WTC11 (cell line): Measurements from ENCODE around the gene UCHL5. TPM values are rescaled to one million over a fixed set of nuclear protein-coding genes. Genes with fewer than 3 reads are reported as not detected.

Source experiments
- ATF1 ChIP-seq: sonication (generic); formaldehyde crosslinking; IDR thresholded peaks from 2 replicates; pipeline ENCODE4 v1.8.1; 2023; ENCODE audit warnings: mild to moderate bottlenecking, moderate library complexity, missing genetic modification reagents
- FOXK1 ChIP-seq: sonication (generic); formaldehyde crosslinking; IDR thresholded peaks from 2 replicates; pipeline ENCODE4 v1.8.0; 2022; ENCODE audit warnings: mild to moderate bottlenecking, moderate library complexity, missing genetic modification reagents
- NFYB ChIP-seq: sonication (generic); formaldehyde crosslinking; conservative IDR thresholded peaks from 2 replicates; pipeline ENCODE4 v1.8.0; 2022; ENCODE audit warnings: low read depth, missing genetic modification reagents
- SMAD3 ChIP-seq: sonication (generic); formaldehyde crosslinking; IDR thresholded peaks from 2 replicates; pipeline ENCODE4 v1.8.0; 2022; ENCODE audit warnings: missing genetic modification reagents, mild to moderate bottlenecking, borderline replicate concordance
- TCF7 ChIP-seq: sonication (generic); formaldehyde crosslinking; IDR thresholded peaks from 2 replicates; pipeline ENCODE4 v1.8.0; 2022; ENCODE audit warnings: mild to moderate bottlenecking, low read depth, missing genetic modification reagents, moderate library complexity
- TP53 ChIP-seq: sonication (generic); formaldehyde crosslinking; IDR thresholded peaks from 2 replicates; pipeline ENCODE4 v1.8.1; 2023; ENCODE audit warnings: mild to moderate bottlenecking, missing genetic modification reagents
- ZNF121 ChIP-seq: sonication (generic); formaldehyde crosslinking; IDR thresholded peaks from 2 replicates; pipeline ENCODE4 v1.8.0; 2023; ENCODE audit warnings: missing genetic modification reagents
- ZNF219 ChIP-seq: sonication (generic); formaldehyde crosslinking; IDR thresholded peaks from 2 replicates; pipeline ENCODE4 v1.8.0; 2023; ENCODE audit warnings: missing genetic modification reagents, mild to moderate bottlenecking, borderline replicate concordance
- ZNF671 ChIP-seq: fragments of 250-450 bp; sonication (Bioruptor Pico); IDR thresholded peaks from 2 replicates; pipeline ENCODE4 v1.8.0; 2021; ENCODE audit warnings: mild to moderate bottlenecking
- total RNA-seq: library from RNA; stranded (reverse); gene quantifications from 3 replicates; pipeline ENCODE4 v1.2.3, GENCODE V29; 2021
- TF ChIP-seq, protein P1 (sequence below): sonication (generic); formaldehyde crosslinking; IDR thresholded peaks from 2 replicates; pipeline ENCODE4 v1.8.1; 2023; ENCODE audit warnings: mild to moderate bottlenecking, moderate library complexity, missing genetic modification reagents
- TF ChIP-seq, protein P2 (sequence below): fragments of 250-450 bp; sonication (Bioruptor Pico); IDR thresholded peaks from 2 replicates; pipeline ENCODE4 v1.9.0; 2021; ENCODE audit warnings: mild to moderate bottlenecking
- TF ChIP-seq, protein P3 (sequence below): fragments of 250-450 bp; sonication (Bioruptor Pico); IDR thresholded peaks from 2 replicates; pipeline ENCODE4 v1.8.0; 2021; ENCODE audit warnings: mild to moderate bottlenecking
- TF ChIP-seq, protein P4 (sequence below): sonication (generic); formaldehyde crosslinking; IDR thresholded peaks from 2 replicates; pipeline ENCODE4 v1.8.1; 2022; ENCODE audit warnings: mild to moderate bottlenecking, moderate library complexity, missing genetic modification reagents
- TF ChIP-seq, protein P5 (sequence below): fragments of 250-450 bp; sonication (Bioruptor Pico); IDR thresholded peaks from 2 replicates; pipeline ENCODE4 v1.9.0; 2021; ENCODE audit warnings: mild to moderate bottlenecking, borderline replicate concordance
- TF ChIP-seq, protein P6 (sequence below): sonication (generic); formaldehyde crosslinking; IDR thresholded peaks from 2 replicates; pipeline ENCODE4 v1.8.0; 2022; ENCODE audit warnings: missing genetic modification reagents
- TF ChIP-seq, protein P7 (sequence below): sonication (generic); formaldehyde crosslinking; IDR thresholded peaks from 2 replicates; pipeline ENCODE4 v1.8.1; 2022; ENCODE audit warnings: mild to moderate bottlenecking, missing genetic modification reagents, moderate library complexity, borderline replicate concordance
- TF ChIP-seq, protein P8 (sequence below): fragments of 250-450 bp; sonication (Bioruptor Pico); IDR thresholded peaks from 2 replicates; pipeline ENCODE4 v1.9.0; 2021; ENCODE audit warnings: mild to moderate bottlenecking
- TF ChIP-seq, protein P9 (sequence below): sonication (generic); formaldehyde crosslinking; IDR thresholded peaks from 2 replicates; pipeline ENCODE4 v1.8.0; 2022; ENCODE audit warnings: mild to moderate bottlenecking, missing genetic modification reagents

The UCHL5 gene
- total RNA-seq, 1 experiment from 2014 or later, result 41.5 TPM

DNA sequence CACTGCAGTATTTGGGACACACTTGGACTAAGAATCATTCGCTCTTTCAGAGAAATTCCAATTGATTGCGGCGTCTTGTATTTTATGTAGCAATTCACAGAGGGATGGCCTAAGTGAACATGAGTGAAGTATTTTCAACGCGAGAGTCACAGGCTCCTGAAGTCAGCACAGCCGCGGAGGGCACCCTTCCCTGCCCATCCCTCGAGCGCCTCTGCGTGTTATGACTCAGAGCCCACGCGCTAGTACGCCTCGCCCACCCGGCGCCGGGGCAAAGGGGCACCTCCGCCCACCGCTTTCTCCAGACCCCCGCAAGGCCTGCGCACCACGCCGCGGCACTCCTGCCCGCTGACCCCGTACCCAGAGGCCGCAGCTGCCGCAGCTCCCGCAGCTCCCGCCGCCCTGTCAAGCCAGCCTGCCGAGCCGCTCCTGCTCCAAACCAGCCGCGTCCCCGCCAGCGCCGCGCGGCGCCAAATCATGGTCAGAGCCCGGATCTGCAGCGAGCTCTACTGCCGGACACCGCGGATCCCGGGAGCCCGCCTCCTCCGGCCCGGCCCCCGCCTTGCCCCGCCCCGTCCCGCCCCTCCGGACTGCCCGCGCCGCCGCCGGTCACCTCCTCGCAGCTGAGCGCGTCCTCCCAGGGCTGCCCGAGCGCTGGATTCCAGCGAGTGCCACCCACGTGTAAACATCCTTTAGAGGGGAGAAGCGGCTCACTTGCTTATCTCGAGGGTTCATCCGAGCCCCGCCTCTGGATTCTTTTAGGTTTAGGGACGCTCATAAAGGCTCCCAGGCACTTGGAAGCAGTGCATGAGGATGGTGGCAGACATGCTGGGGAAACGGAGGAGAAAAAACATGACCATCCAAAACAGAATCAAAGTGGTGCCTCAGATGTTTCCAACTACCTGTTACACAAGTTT, 46.0 kb upstream of the UCHL5 start, which contains the start of gene GLRX2 (continued):
- TF ChIP-seq, protein P1, sequence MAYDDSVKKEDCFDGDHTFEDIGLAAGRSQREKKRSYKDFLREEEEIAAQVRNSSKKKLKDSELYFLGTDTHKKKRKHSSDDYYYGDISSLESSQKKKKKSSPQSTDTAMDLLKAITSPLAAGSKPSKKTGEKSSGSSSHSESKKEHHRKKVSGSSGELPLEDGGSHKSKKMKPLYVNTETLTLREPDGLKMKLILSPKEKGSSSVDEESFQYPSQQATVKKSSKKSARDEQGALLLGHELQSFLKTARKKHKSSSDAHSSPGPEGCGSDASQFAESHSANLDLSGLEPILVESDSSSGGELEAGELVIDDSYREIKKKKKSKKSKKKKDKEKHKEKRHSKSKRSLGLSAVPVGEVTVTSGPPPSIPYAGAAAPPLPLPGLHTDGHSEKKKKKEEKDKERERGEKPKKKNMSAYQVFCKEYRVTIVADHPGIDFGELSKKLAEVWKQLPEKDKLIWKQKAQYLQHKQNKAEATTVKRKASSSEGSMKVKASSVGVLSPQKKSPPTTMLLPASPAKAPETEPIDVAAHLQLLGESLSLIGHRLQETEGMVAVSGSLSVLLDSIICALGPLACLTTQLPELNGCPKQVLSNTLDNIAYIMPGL (CRISPR knock-in tag), result peak; percentile 24; the same call in 1 of the 2 replicates
- TF ChIP-seq, protein P2, sequence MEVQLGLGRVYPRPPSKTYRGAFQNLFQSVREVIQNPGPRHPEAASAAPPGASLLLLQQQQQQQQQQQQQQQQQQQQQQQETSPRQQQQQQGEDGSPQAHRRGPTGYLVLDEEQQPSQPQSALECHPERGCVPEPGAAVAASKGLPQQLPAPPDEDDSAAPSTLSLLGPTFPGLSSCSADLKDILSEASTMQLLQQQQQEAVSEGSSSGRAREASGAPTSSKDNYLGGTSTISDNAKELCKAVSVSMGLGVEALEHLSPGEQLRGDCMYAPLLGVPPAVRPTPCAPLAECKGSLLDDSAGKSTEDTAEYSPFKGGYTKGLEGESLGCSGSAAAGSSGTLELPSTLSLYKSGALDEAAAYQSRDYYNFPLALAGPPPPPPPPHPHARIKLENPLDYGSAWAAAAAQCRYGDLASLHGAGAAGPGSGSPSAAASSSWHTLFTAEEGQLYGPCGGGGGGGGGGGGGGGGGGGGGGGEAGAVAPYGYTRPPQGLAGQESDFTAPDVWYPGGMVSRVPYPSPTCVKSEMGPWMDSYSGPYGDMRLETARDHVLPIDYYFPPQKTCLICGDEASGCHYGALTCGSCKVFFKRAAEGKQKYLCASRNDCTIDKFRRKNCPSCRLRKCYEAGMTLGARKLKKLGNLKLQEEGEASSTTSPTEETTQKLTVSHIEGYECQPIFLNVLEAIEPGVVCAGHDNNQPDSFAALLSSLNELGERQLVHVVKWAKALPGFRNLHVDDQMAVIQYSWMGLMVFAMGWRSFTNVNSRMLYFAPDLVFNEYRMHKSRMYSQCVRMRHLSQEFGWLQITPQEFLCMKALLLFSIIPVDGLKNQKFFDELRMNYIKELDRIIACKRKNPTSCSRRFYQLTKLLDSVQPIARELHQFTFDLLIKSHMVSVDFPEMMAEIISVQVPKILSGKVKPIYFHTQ (CRISPR knock-in tag), result no peak
- TF ChIP-seq, protein P3, sequence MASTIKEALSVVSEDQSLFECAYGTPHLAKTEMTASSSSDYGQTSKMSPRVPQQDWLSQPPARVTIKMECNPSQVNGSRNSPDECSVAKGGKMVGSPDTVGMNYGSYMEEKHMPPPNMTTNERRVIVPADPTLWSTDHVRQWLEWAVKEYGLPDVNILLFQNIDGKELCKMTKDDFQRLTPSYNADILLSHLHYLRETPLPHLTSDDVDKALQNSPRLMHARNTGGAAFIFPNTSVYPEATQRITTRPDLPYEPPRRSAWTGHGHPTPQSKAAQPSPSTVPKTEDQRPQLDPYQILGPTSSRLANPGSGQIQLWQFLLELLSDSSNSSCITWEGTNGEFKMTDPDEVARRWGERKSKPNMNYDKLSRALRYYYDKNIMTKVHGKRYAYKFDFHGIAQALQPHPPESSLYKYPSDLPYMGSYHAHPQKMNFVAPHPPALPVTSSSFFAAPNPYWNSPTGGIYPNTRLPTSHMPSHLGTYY (CRISPR knock-in tag), result no peak
- TF ChIP-seq, protein P4, sequence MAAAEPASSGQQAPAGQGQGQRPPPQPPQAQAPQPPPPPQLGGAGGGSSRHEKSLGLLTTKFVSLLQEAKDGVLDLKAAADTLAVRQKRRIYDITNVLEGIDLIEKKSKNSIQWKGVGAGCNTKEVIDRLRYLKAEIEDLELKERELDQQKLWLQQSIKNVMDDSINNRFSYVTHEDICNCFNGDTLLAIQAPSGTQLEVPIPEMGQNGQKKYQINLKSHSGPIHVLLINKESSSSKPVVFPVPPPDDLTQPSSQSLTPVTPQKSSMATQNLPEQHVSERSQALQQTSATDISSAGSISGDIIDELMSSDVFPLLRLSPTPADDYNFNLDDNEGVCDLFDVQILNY (CRISPR knock-in tag), result peak; percentile 78; the same call in 1 of the 2 replicates
- TF ChIP-seq, protein P5, sequence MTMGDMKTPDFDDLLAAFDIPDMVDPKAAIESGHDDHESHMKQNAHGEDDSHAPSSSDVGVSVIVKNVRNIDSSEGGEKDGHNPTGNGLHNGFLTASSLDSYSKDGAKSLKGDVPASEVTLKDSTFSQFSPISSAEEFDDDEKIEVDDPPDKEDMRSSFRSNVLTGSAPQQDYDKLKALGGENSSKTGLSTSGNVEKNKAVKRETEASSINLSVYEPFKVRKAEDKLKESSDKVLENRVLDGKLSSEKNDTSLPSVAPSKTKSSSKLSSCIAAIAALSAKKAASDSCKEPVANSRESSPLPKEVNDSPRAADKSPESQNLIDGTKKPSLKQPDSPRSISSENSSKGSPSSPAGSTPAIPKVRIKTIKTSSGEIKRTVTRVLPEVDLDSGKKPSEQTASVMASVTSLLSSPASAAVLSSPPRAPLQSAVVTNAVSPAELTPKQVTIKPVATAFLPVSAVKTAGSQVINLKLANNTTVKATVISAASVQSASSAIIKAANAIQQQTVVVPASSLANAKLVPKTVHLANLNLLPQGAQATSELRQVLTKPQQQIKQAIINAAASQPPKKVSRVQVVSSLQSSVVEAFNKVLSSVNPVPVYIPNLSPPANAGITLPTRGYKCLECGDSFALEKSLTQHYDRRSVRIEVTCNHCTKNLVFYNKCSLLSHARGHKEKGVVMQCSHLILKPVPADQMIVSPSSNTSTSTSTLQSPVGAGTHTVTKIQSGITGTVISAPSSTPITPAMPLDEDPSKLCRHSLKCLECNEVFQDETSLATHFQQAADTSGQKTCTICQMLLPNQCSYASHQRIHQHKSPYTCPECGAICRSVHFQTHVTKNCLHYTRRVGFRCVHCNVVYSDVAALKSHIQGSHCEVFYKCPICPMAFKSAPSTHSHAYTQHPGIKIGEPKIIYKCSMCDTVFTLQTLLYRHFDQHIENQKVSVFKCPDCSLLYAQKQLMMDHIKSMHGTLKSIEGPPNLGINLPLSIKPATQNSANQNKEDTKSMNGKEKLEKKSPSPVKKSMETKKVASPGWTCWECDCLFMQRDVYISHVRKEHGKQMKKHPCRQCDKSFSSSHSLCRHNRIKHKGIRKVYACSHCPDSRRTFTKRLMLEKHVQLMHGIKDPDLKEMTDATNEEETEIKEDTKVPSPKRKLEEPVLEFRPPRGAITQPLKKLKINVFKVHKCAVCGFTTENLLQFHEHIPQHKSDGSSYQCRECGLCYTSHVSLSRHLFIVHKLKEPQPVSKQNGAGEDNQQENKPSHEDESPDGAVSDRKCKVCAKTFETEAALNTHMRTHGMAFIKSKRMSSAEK (CRISPR knock-in tag), result no peak
- TF ChIP-seq, protein P6, sequence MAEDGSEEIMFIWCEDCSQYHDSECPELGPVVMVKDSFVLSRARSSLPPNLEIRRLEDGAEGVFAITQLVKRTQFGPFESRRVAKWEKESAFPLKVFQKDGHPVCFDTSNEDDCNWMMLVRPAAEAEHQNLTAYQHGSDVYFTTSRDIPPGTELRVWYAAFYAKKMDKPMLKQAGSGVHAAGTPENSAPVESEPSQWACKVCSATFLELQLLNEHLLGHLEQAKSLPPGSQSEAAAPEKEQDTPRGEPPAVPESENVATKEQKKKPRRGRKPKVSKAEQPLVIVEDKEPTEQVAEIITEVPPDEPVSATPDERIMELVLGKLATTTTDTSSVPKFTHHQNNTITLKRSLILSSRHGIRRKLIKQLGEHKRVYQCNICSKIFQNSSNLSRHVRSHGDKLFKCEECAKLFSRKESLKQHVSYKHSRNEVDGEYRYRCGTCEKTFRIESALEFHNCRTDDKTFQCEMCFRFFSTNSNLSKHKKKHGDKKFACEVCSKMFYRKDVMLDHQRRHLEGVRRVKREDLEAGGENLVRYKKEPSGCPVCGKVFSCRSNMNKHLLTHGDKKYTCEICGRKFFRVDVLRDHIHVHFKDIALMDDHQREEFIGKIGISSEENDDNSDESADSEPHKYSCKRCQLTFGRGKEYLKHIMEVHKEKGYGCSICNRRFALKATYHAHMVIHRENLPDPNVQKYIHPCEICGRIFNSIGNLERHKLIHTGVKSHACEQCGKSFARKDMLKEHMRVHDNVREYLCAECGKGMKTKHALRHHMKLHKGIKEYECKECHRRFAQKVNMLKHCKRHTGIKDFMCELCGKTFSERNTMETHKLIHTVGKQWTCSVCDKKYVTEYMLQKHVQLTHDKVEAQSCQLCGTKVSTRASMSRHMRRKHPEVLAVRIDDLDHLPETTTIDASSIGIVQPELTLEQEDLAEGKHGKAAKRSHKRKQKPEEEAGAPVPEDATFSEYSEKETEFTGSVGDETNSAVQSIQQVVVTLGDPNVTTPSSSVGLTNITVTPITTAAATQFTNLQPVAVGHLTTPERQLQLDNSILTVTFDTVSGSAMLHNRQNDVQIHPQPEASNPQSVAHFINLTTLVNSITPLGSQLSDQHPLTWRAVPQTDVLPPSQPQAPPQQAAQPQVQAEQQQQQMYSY, result no peak
- no peak for TF ChIP-seq SMAD3
- TF ChIP-seq TP53 (CRISPR knock-in tag), result no peak
- TF ChIP-seq, protein P7, sequence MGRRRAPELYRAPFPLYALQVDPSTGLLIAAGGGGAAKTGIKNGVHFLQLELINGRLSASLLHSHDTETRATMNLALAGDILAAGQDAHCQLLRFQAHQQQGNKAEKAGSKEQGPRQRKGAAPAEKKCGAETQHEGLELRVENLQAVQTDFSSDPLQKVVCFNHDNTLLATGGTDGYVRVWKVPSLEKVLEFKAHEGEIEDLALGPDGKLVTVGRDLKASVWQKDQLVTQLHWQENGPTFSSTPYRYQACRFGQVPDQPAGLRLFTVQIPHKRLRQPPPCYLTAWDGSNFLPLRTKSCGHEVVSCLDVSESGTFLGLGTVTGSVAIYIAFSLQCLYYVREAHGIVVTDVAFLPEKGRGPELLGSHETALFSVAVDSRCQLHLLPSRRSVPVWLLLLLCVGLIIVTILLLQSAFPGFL (CRISPR knock-in tag), result no peak
- no peak for TF ChIP-seq ZNF671 (CRISPR knock-in tag)
- TF ChIP-seq ZNF219 (CRISPR knock-in tag), result 0 out of 2 replicates have a peak, but pooled peaks have one; percentile 32
- TF ChIP-seq ATF1, result no peak
- no peak for TF ChIP-seq TCF7 (CRISPR knock-in tag)
- no peak for TF ChIP-seq ZNF121 (CRISPR knock-in tag)
- TF ChIP-seq, protein P8, sequence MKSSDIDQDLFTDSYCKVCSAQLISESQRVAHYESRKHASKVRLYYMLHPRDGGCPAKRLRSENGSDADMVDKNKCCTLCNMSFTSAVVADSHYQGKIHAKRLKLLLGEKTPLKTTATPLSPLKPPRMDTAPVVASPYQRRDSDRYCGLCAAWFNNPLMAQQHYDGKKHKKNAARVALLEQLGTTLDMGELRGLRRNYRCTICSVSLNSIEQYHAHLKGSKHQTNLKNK (CRISPR knock-in tag), result no peak
- TF ChIP-seq NFYB, result no peak
- TF ChIP-seq FOXK1 (CRISPR knock-in tag), result no peak
- TF ChIP-seq, protein P9, sequence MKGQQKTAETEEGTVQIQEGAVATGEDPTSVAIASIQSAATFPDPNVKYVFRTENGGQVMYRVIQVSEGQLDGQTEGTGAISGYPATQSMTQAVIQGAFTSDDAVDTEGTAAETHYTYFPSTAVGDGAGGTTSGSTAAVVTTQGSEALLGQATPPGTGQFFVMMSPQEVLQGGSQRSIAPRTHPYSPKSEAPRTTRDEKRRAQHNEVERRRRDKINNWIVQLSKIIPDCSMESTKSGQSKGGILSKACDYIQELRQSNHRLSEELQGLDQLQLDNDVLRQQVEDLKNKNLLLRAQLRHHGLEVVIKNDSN, result no peak
